Activated CD8-positive, alpha-beta memory T cell treated with anti-CD3 and anti-CD28 coated beads, Interleukin-2, amount 10 ng/mL, durations not matched to agents 7 days and 5 days (primary cell): ENCODE results near the gene SIM2. TPM values are rescaled to one million over a fixed set of nuclear protein-coding genes. Genes with fewer than 3 reads are reported as not detected.

Source experiments
- ATAC-seq: fragments of 150-1000 bp; cut with Tn5 transposase; one replicate; pipeline ENCODE4 v1.10.0; 2021; ENCODE audit warnings: moderate library complexity
- CTCF ChIA-PET: fragments of 350-600 bp; sonication (Branson Sonifier 250); formaldehyde crosslinking; loops from one replicate; lab custom pipeline; 2021; ENCODE audit warnings: antibody characterized with exemption; lab: Charles Lee
- DNase-seq: peaks from one replicate; pipeline ENCODE4 v3.0.0-alpha.2; 2020
- H3K27ac Mint-ChIP-seq: one replicate; pipeline ENCODE4 v1.8.0; 2021; ENCODE audit warnings: mild to moderate bottlenecking, mixed read lengths
- H3K27me3 Mint-ChIP-seq: one replicate; pipeline ENCODE4 v1.8.0; 2021; ENCODE audit warnings: mixed read lengths
- H3K36me3 Mint-ChIP-seq: one replicate; pipeline ENCODE4 v1.8.0; 2021; ENCODE audit warnings: mild to moderate bottlenecking, mixed read lengths
- H3K4me1 Mint-ChIP-seq: one replicate; pipeline ENCODE4 v1.8.0; 2021; ENCODE audit warnings: mixed read lengths
- H3K4me3 Mint-ChIP-seq: one replicate; pipeline ENCODE4 v1.8.0; 2021; ENCODE audit warnings: mild to moderate bottlenecking, moderate library complexity, mixed read lengths
- H3K9me3 Mint-ChIP-seq: one replicate; pipeline ENCODE4 v1.8.0; 2022; ENCODE audit warnings: low read depth, mixed read lengths
- total RNA-seq, 2 experiments: library from RNA; stranded (reverse); gene quantifications; one replicate each; pipeline ENCODE4 v1.2.3, GENCODE V29; 2021

SIM2 gene
- total RNA-seq, 2 experiments from 2014 or later, result 0.09 TPM; not detected in 1

DNA sequence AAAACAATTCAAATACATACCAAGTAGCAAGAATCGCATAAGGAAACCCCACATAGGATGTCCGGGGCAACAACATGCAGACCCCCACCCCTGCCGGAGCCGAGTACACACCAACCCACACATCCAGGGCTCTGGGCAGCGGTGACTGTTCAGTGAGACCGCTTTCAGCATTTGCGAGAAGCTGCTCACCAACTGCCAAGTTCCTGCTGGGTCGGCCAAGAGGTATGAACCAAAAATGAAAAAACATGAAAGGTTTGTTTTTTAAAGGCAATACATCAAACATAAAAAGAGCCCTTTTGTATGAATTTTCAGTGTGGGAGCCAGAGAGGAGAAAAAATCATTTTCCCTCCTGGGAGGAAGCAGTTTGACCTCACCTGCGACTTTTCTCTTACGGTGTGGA lies 92.3 kb downstream of the SIM2 start:
- Mint-ChIP-seq H3K27me3 (no peaks in the 10 kb centered on the region), H3K4me1 (no peaks in the 10 kb centered on the region), H3K4me3 (no peak overlapping the region), H3K36me3 (peaks cover 3% of the 10 kb centered on the region), H3K27ac (no peak overlapping the region), H3K9me3 (no peaks in the 10 kb centered on the region)
- no peak for ATAC-seq
- CTCF ChIA-PET, result no interaction called here
- DNase-seq, result no peak

DNA sequence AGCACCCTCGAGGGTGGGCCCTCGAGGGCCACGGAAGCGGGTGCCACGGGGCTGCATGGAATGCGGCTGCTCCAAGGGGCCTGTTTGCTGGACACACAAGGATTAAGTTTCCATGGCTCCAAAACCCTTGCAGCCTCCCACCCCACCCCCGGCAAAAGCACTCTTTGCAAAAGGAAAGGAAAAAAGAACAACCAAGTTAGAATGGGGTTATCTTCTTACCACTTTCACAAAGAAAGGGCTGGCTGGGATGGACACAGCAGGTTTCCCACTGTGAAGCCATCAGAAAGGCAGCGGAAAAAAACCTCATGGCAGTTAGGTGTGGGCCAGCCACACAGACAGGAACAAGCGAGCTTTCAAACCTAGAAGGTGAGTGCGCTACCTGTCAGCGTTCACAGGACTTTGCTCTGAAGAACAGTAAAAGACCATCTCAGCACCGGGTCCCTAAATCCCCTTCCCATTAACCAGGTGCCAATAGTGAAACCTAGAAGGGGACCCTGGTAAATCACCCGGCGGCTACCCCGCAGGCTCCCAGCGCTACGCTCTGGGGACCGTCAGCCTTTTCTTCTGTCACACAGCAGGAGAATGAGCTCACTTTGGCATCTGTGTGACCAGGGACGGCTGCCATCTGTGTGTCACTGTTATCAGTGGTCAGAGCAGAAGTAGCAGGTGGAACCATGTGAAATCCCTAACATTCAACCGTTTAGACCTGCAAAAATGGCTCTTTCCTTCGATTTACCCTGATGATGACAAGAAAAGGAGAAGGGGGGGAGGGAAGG lies 93.0 kb downstream of the SIM2 start:
- no peaks in the 10 kb centered on the region for H3K9me3 Mint-ChIP-seq
- no peaks in the 10 kb centered on the region for H3K4me1 Mint-ChIP-seq

DNA sequence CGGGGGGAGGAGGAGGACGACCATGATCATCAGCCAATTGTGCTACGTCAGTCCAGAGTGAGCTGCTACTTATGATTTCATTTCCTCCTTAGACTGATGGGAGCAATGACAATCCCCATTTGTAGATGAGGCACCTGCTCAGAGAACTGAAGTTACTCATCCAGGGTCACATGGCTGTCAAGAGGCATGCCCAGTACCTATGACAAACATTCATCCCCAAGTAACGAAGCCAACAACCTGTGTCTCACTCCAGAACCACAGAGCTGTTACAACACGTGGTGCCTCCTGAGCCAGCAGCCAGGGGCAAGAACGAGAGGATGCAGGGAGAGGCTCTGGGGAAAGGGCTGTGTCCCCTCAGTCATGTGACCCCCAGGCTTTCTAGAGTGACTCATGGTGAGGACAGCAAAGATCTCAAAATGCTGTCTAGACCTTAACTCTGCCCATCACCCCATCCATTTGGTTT lies 93.6 kb downstream of the SIM2 start:
- Mint-ChIP-seq H3K27me3 (no peaks in the 10 kb centered on the region), H3K36me3 (peaks cover 3% of the 10 kb centered on the region), H3K27ac (no peak overlapping the region), H3K9me3 (peaks cover 2% of the 10 kb centered on the region), H3K4me3 (no peak overlapping the region), H3K4me1 (no peaks in the 10 kb centered on the region)
- CTCF ChIA-PET, result no interaction called here
- DNase-seq (no peak), ATAC-seq (no peak)

More for the DNA sequence above, 93.0 kb downstream of the SIM2 start:
- ATAC-seq (no peak), DNase-seq (no peak)
- Mint-ChIP-seq H3K4me3 (no peak overlapping the region), H3K36me3 (peaks cover 3% of the 10 kb centered on the region), H3K27ac (no peak overlapping the region), H3K27me3 (no peaks in the 10 kb centered on the region)
- CTCF ChIA-PET, result no interaction called here

DNA sequence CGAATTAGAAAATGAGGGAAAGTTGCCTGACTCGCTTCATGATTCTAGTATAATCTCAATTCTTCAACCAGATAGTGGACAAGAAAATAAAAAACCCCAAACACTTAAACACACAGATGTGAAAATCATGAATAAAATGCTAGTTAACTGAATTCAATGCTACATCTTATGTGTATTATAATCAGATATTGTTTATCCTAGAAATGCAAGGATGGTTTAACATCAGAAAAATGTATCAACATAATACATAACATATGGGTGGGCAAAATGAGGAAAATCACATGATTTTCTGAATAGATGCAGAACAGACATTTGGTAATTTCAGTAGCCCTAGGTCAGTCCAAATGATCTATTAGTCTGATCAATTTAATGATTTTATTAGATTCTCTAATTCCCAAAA lies 97.2 kb downstream of the SIM2 start:
- CTCF ChIA-PET, result interaction anchor here (0.9 kb wide), 1 partner anchor 166 kb away, joined by 3 read pairs; no protein-coding TSS in a partner anchor

DNA sequence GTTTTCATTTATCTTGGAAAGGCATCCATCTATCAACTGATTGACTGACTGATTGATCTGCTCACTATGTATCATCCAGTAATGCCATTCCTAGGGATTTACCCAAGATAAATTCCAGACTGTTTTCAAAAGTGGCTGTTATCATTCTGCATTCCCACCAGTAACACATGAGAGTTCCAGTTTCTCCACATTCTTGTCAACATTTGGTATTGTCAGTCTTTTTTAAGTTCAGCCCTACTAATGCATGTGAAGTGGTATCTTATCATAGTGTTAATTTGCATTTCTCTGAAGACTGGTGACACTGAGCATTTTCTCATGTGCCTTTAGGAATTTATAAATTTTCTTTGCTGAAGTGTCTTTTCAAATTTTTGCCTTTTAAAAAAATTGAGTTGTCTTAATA lies 99.6 kb downstream of the SIM2 start:
- peaks cover 11% of the 10 kb centered on the region for H3K9me3 Mint-ChIP-seq
- no peak for DNase-seq
- peaks cover 6% of the 10 kb centered on the region for H3K36me3 Mint-ChIP-seq
- no peak for ATAC-seq
- CTCF ChIA-PET, result no interaction called here
- no peaks in the 10 kb centered on the region for H3K27me3 Mint-ChIP-seq
- no peak overlapping the region for H3K4me3 Mint-ChIP-seq
- H3K4me1 Mint-ChIP-seq, result no peaks in the 10 kb centered on the region
- H3K27ac Mint-ChIP-seq, result no peak overlapping the region

More for the DNA sequence above, 97.2 kb downstream of the SIM2 start:
- Mint-ChIP-seq H3K36me3 (peaks cover 6% of the 10 kb centered on the region), H3K27ac (no peak overlapping the region), H3K4me3 (no peak overlapping the region), H3K27me3 (no peaks in the 10 kb centered on the region), H3K9me3 (peaks cover 11% of the 10 kb centered on the region), H3K4me1 (no peaks in the 10 kb centered on the region)
- DNase-seq, result no peak
- ATAC-seq, result no peak

Other genes with a start within 250 kb of the SIM2 start
- gene CLDN14, start 219.0 kb upstream of the SIM2 start, total RNA-seq, result not detected